ENCODE measurements around the gene SMYD2. TPM values are rescaled to one million over a fixed set of nuclear protein-coding genes. Genes with fewer than 3 reads are reported as not detected.
"Not testable (repeated sequence)": the region's sequence is repeated elsewhere in the genome, so short reads cannot be mapped to it uniquely, and the experiment has no call there.

The SMYD2 gene
- polyA plus RNA-seq, 3 donors from 2014 or later: 35.8 to 70.2 (median 37.0) TPM

- no peak for DNase-seq
- Mint-ChIP-seq H3K9me3 (peaks cover 0 to 1% (median 0%) of the 10 kb centered on the region in 6 donors), H3K4me3 (no peak overlapping the region), H3K27me3 (ENCODE audit: low read depth in 3 of 3) (peaks cover 10 to 34% (median 10%) of the 10 kb centered on the region in 3 donors), H3K4me1 (peaks cover 1 to 6% of the 10 kb centered on the region in 2 donors), H3K36me3 (no peaks in the 10 kb centered on the region), H3K27ac (no peak overlapping the region)
Measured at GRCh38 chr1:214260561-214261205, 20.3 kb upstream of the SMYD2 start.

- peaks cover 0 to 1% (median 0%) of the 10 kb centered on the region in 6 donors for H3K9me3 Mint-ChIP-seq
- peak; percentile 70 to 76 (median 75) for DNase-seq
- peaks cover 1 to 6% of the 10 kb centered on the region in 2 donors for H3K4me1 Mint-ChIP-seq
- peaks cover 10 to 35% (median 12%) of the 10 kb centered on the region in 3 donors for H3K27me3 Mint-ChIP-seq (ENCODE audit: low read depth in 3 of 3)
- no peaks in the 10 kb centered on the region for H3K36me3 Mint-ChIP-seq
- peak overlapping the region in 1 of 5 donors; percentile 8 for H3K4me3 Mint-ChIP-seq
- no peak overlapping the region for H3K27ac Mint-ChIP-seq
Measured at GRCh38 chr1:214261206-214262123, 19.5 kb upstream of the SMYD2 start.

GRCh38 chr1:214264196-214264595 is 16.8 kb upstream of the SMYD2 start:
- DNase-seq: no peak
- Mint-ChIP-seq H3K36me3 (no peaks in the 10 kb centered on the region), H3K4me3 (no peak overlapping the region), H3K27me3 (ENCODE audit: low read depth in 3 of 3) (peaks cover 10 to 37% (median 14%) of the 10 kb centered on the region in 3 donors), H3K4me1 (peaks cover 1 to 6% of the 10 kb centered on the region in 2 donors), H3K27ac (no peak overlapping the region), H3K9me3 (peaks cover 0 to 1% (median 0%) of the 10 kb centered on the region in 6 donors)

GRCh38 chr1:214264976-214265375 is 16.0 kb upstream of the SMYD2 start:
- peaks cover 1 to 6% of the 10 kb centered on the region in 2 donors for H3K4me1 Mint-ChIP-seq
- no peak overlapping the region for H3K4me3 Mint-ChIP-seq
- H3K9me3 Mint-ChIP-seq: peaks cover 0 to 1% (median 0%) of the 10 kb centered on the region in 6 donors
- DNase-seq: no peak
- no peak overlapping the region for H3K27ac Mint-ChIP-seq
- H3K36me3 Mint-ChIP-seq: no peaks in the 10 kb centered on the region
- H3K27me3 Mint-ChIP-seq (ENCODE audit: low read depth in 3 of 3): peaks cover 6 to 39% (median 11%) of the 10 kb centered on the region in 3 donors

GRCh38 chr1:214270097-214270650 is 10.8 kb upstream of the SMYD2 start:
- Mint-ChIP-seq H3K36me3 (no peaks in the 10 kb centered on the region), H3K4me3 (no peak overlapping the region), H3K4me1 (no peaks in the 10 kb centered on the region), H3K27ac (no peak overlapping the region), H3K9me3 (peaks cover 0 to 1% (median 0%) of the 10 kb centered on the region in 6 donors), H3K27me3 (ENCODE audit: low read depth in 3 of 3) (peaks cover 5 to 17% (median 7%) of the 10 kb centered on the region in 3 donors)
- no peak for DNase-seq

GRCh38 chr1:214271174-214271858 is 9.6 kb upstream of the SMYD2 start:
- H3K36me3 Mint-ChIP-seq: no peaks in the 10 kb centered on the region
- H3K4me3 Mint-ChIP-seq: no peak overlapping the region
- no peaks in the 10 kb centered on the region for H3K9me3 Mint-ChIP-seq
- DNase-seq: no peak
- peaks cover 5 to 10% (median 5%) of the 10 kb centered on the region in 3 donors for H3K27me3 Mint-ChIP-seq (ENCODE audit: low read depth in 3 of 3)
- no peaks in the 10 kb centered on the region for H3K4me1 Mint-ChIP-seq
- no peak overlapping the region for H3K27ac Mint-ChIP-seq

GRCh38 chr1:214271995-214272731 is 8.8 kb upstream of the SMYD2 start:
- H3K9me3 Mint-ChIP-seq: no peaks in the 10 kb centered on the region
- no peak overlapping the region for H3K27ac Mint-ChIP-seq

GRCh38 chr1:214272964-214273533 is 7.9 kb upstream of the SMYD2 start:
- no peaks in the 10 kb centered on the region for H3K36me3 Mint-ChIP-seq
- peaks cover 5 to 6% (median 5%) of the 10 kb centered on the region in 3 donors for H3K27me3 Mint-ChIP-seq (ENCODE audit: low read depth in 3 of 3)
- H3K4me3 Mint-ChIP-seq: no peak overlapping the region
- H3K27ac Mint-ChIP-seq: no peak overlapping the region
- no peaks in the 10 kb centered on the region for H3K9me3 Mint-ChIP-seq
- H3K4me1 Mint-ChIP-seq: peaks cover 0 to 10% of the 10 kb centered on the region in 2 donors
- no peak for DNase-seq

More at GRCh38 chr1:214271995-214272731, 8.8 kb upstream of the SMYD2 start:
- DNase-seq: no peak
- Mint-ChIP-seq H3K27me3 (ENCODE audit: low read depth in 3 of 3) (peaks cover 5 to 8% (median 5%) of the 10 kb centered on the region in 3 donors), H3K4me1 (peaks cover 0 to 2% of the 10 kb centered on the region in 2 donors), H3K36me3 (no peaks in the 10 kb centered on the region), H3K4me3 (no peak overlapping the region)

- H3K36me3 Mint-ChIP-seq; H3K27ac Mint-ChIP-seq; H3K9me3 Mint-ChIP-seq; DNase-seq; H3K27me3 Mint-ChIP-seq (ENCODE audit: low read depth in 3 of 3); H3K4me3 Mint-ChIP-seq: not testable (repeated sequence)
- H3K4me1 Mint-ChIP-seq: peaks cover 14 to 31% of the 10 kb centered on the region in 2 donors
Measured at GRCh38 chr1:214275700-214276099, 5.3 kb upstream of the SMYD2 start.

GRCh38 chr1:214276786-214277185 is 4.2 kb upstream of the SMYD2 start:
- Mint-ChIP-seq H3K9me3 (no peaks in the 10 kb centered on the region), H3K4me1 (peaks cover 16 to 34% of the 10 kb centered on the region in 2 donors), H3K27me3 (ENCODE audit: low read depth in 3 of 3) (peaks cover 2 to 5% (median 4%) of the 10 kb centered on the region in 3 donors), H3K36me3 (no peaks in the 10 kb centered on the region), H3K4me3 (no peak overlapping the region), H3K27ac (no peak overlapping the region)
- no peak for DNase-seq

GRCh38 chr1:214277704-214278635 is 3.0 kb upstream of the SMYD2 start:
- Mint-ChIP-seq H3K4me1 (peaks cover 28 to 46% of the 10 kb centered on the region in 2 donors), H3K4me3 (no peak overlapping the region), H3K27me3 (ENCODE audit: low read depth in 3 of 3) (peaks cover 4 to 6% (median 5%) of the 10 kb centered on the region in 3 donors), H3K9me3 (no peaks in the 10 kb centered on the region), H3K27ac (peak overlapping the region; percentile 11 to 84 (median 64)), H3K36me3 (no peaks in the 10 kb centered on the region)
- no peak for DNase-seq
